ENCODE measurements around the gene KSR1.
"Not testable (repeated sequence)": the region's sequence is repeated elsewhere in the genome, so short reads cannot be mapped to it uniquely, and the experiment has no call there.

Gene KSR1

DNA sequence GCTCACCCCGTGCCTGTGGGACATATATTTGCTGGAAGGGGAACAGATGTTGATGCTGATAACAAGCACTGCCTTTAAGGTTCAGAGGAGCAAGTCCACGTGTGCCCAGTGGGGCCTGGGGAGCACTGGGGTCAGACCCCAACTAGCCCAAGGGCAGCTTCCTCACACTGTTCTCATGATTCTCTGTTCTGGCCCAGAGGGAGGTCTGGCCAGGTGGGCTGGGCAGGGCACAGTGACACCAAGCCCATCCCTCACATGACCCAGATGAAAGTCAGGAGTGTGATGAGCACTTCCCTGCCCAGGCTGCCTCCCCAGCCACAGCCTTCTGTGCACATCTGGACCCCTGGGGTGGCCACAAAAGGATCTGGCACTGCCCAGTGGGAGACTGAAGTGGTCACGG lies 29.8 kb upstream of the KSR1 start:
- not testable (repeated sequence) for DNase-seq (ENCODE audit: low read depth in 2 of 2)

DNA sequence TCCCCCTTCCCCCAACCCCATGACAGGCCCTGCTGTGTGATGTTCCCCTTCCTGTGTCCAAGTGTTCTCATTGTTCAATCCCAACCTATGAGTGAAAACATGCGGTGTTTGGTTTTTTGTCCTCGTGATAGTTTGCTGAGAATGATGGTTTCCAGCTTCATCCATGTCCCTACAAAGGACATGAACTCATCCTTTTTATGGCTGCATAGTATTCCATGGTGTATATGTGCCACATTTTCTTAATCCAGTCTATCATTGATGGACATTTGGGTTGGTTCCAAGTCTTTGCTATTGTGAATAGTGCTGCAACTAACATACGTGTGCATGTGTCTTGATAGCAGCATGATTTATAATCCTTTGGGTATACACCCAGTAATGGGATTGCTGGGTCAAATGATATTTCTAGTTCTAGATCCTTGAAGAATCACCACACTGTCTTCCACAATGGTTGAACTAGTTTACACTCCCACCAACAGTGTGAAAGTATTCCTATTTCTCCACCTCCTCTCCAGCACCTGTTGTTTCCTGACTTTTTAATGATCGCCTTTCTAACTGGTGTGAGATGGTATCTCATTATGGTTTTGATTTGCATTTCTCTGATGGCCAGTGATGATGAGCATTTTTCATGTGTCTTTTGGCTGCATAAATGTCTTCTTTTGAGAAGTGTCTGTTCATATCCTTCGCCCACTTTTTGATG lies 28.9 kb upstream of the KSR1 start:
- DNase-seq (ENCODE audit: low read depth in 2 of 2) = not testable (repeated sequence)

DNA sequence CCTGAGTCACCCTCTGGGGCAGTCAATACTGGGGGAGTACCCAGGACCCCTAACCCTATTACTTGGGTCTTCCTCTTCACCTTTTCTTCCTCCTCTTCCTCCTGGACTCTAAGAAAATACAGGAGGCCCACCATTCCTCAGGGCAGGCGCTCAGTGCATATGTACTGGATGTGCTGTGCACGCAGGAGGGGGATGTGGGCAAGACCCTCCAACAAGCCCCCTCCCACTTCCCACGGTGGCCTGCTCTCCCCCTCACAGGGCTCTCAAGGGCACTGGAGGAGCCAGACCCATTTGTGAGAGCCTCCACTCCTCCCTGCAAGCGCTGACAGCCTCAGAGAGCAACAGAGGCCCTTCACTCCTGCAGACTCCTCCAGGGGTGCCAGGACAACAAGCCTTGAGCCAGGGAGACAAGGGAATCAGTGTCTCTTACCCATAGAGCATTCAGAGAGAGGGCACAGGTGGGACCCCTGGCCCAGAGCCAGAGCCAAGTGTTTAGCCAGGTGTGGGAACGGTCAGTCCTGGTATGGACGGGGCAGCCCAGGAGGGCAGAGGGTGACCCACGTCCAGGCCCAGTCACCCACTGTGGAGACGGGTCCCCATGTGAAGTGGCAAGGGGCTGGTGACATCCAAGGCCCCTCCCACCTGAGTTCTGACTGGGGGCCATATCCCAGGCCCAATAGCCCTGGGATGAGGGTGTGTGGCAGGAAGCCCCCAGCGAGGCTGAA lies 27.3 kb upstream of the KSR1 start:
- no peak for DNase-seq (ENCODE audit: low read depth in 2 of 2)

DNA sequence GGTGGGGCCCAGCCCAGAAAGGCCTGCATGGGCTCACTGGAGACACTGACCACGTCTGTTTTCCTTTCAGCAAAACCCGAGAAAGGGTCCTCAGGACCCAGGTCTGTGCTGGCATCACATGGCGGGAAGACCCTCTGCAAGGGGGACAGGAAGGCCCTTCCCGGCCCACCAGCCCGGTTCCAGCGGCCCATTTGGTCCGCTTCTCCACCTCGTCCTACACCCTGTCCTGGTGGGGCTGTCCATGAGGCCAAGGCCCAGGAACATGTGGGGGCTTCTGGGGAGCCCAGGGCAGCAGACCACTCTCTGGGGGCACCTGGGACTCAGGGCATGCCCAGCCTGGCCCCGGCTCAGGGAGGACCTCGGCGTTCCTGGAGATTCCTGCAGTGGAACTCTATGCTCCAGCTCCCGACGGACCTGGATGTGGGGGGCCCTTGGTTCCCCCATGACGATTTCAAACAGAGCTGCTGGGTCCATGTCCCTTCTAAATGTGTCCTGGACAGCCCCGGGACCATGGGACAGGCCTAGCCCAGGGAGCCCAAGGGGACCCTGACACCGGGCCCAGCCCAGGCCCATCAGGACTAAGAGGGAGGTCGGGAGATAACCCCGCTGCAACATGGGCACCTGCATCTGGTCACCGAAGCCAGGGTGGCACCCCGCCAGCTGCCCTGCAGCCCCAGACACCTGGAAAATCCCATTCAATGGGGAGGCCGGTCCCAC lies 26.4 kb upstream of the KSR1 start:
- DNase-seq (ENCODE audit: low read depth in 2 of 2) = no peak

DNA sequence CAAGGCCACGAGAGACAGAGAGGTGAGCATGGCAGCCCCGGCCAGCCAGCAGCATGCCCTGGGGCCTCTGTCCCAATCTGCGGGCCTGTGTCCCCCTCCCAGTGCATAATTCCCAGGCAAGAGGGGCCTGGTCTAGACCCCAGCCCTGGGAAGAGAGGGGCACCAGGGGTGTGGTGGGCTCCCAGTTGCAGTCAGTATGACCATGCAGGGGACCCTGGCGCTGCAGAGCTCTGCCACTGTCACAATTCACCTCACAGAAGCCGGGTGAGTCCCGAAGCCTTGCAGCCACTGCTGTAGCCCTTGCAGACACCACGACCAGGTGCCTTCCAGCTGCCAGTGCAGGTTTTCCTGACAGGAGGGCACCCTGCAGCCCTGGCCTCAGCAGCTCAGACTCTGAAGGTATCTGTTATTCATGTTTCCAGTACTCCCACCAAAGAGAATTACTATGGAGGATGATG lies 25.8 kb upstream of the KSR1 start:
- no peak for DNase-seq (ENCODE audit: low read depth in 2 of 2)

DNA sequence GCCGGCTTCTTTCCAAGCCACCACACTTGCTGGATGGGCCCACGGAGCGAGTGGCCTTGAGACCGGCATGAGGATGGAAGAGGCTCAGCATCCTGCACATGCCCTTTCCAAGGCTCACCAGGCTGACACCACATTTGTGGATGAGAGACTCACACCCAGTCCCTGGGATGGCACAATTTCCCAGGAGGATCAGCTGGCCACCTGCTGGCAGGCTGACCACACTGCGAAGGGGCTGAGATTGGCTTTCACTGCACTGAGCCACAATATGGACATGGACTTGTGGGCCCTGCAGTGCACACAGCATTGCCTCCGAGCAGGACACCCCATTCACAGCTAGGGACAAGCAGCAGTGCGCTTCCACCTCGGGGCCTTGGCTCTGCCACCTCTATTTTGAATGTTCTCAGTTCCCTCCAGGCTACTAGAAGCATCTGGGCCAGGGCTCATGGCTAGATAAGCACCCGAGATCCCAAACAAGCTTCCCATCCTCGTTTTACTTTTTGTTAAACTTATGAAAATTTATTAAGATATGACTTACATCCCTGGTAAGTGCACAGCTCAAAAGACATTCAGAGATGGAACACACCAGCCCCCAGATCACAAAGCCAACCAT lies 25.3 kb upstream of the KSR1 start:
- DNase-seq (ENCODE audit: low read depth in 2 of 2) = no peak

DNA sequence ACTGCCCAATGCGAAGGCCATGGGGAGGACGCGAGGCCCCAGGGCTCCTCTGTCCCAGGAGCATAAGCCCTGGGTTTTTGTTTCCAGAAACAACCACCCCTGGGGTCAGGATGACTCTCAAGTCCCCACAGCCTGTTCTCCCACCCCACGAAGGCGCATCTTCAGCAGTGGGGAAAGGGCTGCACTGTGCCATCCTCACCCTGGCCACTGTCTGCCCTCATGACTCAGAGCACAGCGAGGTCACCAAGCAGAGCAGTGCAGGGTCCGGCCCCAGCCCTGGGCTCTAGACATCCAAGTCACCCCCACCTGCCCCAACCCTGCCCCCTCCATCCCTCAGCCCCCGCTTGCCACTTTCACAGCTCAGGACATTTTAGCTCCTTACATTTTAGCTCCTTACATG lies 22.7 kb upstream of the KSR1 start:
- no peak for DNase-seq (ENCODE audit: low read depth in 2 of 2)

DNA sequence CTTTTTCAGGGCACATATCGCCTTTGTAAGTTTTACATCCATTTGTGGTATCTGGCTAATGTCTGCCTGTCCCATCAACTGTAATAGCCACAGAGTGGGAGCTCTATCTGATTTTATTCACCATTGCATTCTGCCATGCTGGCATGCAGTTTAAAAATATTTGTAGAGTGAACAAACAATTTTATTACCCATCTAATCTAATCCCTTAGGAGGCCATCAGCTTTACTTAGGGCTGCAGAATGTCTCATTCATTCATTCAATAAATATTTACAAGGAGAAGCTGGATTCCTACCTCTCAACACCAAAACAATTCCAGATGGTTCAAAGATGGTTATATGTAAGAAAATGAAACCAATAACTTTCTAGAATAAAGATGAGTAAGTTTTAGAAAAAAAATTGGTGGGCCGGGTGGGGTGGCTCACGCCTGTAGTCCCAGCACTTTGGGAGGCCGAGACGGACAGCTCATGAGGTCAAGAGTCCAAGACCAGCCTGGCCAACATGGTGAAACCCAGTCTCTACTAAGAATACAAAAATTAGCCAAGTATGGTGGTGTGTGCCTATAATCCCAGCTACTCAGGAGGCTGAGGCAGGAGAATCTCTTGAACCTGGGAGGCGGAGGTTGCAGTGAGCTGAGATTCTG lies 20.7 kb upstream of the KSR1 start:
- not testable (repeated sequence) for DNase-seq (ENCODE audit: low read depth in 2 of 2)

DNA sequence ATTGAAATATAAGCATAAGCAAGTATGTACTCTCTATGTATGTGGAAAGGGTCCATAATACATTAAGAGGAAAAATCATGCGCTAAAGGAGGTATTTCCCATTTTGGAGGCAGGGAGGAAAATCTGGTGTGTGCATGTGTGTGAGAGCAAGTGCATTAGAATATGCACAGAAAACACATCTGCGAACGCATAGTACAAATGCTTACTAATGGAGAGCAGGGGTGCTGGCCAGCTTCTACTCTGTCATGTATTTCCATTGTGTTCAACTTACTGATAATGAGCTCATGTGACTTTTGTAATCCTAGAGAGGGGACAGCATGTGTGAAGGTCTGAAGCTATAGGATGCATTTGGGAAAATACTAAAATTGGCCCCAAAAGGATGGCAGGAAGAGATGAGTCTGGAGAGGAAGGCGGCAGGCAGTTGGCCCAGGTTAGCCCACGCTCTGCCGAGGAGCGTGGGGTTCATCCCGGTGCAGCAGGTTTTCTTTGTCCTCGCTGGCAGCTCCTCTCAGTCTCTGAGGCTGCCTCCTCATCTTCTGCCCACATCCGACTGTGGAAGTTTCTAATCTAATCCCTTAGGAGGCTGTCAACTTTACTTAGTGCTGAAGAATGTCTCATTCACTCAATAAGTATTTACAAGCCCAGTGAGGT lies 17.8 kb upstream of the KSR1 start:
- DNase-seq (ENCODE audit: low read depth in 2 of 2) = no peak

DNA sequence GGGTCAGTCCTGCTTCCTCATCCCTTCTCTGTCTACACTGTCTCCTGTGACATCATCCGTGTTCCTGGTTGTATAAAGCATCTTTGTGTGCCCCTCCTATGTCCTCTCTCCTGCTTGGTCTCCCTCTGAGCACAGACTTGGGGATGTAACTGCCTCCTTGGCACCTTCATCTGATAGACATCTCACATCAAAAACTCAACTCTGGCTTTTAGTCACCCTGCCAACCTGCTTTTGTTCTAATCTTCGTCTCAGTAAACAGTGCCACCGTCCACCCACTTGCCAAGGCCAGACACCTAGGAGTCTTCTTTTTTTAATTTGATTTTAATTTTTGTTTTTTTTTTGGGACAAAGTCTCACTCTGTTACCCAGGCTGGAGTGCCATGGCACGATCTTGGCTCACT lies 16.9 kb upstream of the KSR1 start:
- DNase-seq (ENCODE audit: low read depth in 2 of 2) = no peak

DNA sequence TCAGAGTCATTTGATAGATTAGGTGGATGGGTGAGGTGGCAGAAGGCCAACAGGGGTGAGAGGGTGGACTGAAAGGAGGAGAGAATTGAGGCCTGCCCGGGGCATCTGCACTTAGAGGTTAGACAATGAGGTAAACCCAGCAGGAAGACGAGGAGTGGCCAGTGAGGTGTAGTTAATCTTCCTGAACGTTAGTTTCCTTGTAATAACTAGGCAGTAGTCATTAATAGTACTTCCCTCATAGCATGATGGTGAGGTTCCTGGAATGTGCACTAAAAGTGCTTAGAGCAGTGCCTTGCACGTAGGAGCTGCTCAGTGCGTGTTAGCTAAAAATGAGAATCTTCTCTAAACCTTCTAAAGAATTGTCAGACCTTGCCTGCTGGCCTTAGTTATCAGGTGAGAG lies 13.5 kb upstream of the KSR1 start:
- no peak for DNase-seq (ENCODE audit: low read depth in 2 of 2)

DNA sequence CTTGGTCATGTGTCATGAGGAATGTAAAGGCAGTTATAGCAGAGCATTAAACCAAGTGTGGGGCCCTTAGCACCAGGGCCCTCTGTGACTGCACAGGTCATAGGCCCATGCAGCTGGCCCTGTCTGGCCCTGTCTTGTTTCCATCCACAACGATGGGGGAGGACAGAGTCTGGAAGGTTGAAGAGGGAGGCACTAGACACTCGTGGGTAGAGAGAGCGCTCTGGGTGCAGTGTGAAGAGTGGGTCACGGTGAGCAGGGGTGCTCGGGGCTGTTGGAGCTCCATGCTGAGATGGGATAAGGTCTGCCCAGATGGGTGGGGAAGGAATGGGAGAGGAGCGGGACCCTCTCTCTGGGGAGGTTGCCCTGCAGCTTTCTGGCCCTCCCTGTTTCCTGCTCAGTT lies 12.8 kb upstream of the KSR1 start:
- no peak for DNase-seq (ENCODE audit: low read depth in 2 of 2)

DNA sequence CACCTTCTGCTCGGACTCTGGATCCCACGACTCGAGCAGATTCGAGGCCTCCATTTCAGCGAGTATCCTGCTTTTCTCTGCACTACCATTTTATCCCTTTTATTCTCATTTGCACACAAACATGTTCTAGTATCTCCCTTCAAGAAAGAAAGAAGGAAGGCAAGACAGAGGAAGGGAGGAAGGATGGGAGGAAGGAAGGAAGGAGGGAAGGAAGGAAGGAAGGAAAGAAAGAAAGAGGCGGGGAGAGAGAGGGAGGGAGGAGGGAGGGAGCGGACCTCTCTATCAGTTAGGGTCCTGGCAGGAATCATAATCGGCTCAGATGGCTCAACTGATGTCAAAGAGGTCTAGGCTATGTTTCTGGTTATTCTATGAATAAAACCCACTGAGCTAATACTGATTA lies 10.3 kb upstream of the KSR1 start:
- no peak for DNase-seq (ENCODE audit: low read depth in 2 of 2)

DNA sequence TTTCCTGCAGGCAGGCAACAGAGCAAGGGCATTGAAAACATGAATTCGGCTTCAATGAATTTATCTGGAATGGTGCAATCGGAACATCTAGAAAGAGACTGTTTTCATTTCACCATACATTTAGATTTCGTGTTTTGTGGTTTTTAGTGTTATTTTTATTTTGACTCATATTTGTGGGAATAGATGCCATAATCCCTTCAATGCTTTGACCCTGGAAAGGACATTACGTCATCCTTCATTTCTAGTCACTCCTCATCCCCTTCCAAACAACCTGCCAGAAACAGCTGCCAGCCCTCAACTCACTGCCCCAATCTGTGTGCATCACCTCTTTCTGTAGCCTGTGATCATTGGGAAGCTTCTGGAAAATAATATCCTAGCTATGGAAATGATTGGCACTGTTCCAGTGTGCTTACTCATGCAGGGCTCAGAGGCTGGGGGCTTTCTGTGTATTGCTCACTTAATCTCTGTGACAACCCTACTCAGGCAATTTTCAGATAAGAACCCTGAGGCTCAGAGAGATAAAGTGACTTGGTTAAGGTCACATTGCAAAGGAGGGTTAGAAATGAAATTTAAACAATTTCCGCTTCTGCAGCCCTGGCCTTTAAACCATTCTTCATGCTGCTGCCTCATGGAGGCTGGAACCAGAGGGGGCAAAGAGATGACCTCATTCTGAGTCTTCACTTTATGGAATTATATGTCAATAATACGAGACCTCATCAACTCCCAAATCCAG lies 9.5 kb upstream of the KSR1 start:
- no peak for DNase-seq (ENCODE audit: low read depth in 2 of 2)

DNA sequence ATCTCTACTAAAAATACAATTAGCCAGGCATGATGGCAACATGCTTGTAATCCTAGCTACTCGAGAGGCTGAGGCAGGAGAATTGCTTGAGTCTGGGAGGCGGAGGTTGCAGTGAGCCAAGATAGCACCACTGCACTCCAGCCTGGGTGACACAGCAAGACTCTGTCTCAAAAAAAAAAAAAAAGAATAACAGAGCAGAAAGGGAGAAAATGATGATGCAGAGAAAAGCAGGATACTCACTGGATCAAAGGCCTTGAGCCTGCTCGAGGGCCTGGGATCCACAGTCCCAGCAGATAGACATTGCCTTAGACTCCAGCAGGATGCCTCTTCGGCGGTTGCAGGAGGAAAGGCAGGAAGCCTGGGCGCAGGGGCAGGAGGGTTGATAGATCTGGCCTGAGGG lies 7.7 kb upstream of the KSR1 start:
- not testable (repeated sequence) for DNase-seq (ENCODE audit: low read depth in 2 of 2)

DNA sequence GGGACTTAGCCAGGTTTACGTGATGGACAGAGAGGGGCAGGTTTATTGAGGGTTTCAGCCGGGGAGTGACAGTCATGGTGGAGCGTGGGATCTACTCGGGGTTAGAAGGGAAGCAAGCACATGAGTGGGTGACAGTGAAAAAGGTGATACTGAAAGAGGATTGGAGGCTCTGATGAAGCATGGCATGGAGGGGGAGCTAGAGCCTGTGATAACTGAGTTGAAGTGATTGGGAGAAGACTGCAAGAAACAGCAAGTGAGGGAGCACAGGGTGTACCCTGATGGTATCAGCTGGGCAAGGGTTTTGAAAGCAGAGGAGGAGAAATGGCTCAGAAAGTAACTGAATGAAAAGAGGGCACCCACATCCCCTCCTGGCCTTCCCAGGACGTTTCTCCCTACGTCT lies 6.7 kb upstream of the KSR1 start:
- no peak for DNase-seq (ENCODE audit: low read depth in 2 of 2)

DNA sequence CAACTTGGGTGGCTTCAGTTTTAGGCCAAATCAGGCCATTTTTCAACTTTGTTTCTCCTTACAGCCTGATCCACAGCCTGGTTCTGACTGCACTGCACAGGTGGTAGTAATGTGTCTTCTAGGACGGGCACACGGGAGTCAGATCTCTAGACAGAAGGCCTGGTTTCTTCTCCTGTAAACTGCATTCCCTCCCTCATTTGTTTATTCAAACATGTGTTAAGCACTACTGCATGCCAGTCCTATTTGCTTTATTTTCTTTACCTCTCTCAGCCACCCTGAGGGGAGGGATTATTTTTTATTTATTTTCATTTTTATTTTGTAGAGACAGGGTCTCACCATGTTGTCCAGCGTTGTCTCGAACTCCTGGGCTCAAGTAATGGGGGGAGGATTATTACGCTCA lies 6.3 kb upstream of the KSR1 start:
- DNase-seq (ENCODE audit: low read depth in 2 of 2) = no peak

DNA sequence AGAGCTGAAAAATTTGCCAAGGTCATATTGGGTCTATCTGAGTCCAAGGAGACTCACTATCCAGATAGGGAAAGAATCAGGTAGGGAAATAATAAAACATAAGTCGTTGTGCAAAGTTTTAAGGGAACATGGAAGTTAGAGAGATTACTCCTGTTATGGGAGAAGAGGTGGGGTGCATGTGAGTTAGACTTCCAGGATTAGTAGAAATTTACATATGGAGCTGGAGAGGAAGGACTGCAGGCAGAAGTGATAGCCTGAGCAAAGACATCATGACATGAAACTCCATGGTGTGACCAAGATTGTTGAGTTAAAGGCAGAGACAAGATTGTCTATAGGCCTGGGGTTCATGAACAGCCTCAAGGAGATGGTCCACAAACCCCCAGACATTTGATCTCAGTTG lies 5.8 kb upstream of the KSR1 start:
- DNase-seq (ENCODE audit: low read depth in 2 of 2) = no peak

DNA sequence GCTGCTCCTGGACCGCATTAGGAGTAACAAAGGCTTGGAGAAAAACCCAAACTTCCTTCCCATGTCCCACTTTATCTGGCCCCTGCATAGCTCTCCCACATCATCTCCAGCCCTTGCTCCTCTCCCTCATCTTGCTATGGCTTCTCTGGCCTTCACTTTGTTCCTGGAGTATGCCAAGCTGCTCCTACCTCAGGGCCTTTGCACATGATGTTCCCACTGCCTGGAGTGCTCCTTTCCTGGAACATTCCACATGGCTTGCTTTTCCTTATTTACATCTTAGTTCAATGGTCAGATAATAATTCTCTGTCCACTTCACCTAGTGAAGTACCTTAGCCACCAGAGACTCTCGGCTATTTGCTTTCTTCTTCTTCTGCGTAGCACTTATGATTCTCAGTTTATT lies 4.3 kb upstream of the KSR1 start:
- DNase-seq (ENCODE audit: low read depth in 2 of 2) = no peak

DNA sequence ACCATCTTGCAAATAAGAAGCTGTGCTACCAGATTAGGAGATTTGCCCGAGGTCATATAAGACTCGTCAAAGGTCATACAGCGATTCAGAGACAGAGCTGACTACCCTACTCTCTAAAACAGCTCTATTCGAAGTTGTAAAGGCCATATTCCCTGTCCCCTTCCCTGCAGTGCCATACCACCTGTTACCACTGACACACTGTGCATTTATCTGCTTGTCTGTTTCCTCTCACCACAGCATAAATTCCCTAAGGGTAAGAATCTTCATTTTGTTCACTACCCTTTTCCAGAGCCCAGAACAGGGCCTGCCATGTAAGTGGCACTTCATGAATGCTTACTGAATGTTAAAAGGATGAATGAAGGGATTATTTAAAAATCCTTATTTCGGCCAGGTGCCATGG lies 3.4 kb upstream of the KSR1 start:
- DNase-seq (ENCODE audit: low read depth in 2 of 2) = no peak

DNA sequence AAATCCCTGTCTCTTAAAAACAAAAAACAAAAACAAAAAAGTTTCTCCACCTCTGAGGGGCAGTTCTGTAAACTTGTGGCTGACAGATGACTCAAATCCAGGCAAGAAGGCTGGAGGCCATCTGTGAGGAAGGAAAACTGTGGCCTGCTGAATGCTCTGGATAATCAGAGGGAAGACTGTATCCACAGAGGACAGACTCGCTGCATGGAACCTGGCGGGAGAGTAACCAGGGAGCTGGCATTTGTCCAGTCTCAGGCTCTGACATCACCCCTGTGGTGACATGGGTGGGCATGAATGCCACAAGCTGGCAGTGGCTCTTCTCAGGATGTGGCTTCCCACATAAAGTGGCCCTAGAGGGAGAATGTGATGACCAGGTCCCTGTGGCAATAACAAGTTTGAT lies 2.8 kb upstream of the KSR1 start:
- DNase-seq (ENCODE audit: low read depth in 2 of 2) = no peak

All from stimulated activated CD4-positive, alpha-beta T cell treated with anti-CD3 and anti-CD28 coated beads, Interleukin-15, amount 100 ng/mL, for 48 hours (primary cell).